HCT116 (cell line): Measurements from ENCODE around the gene KRT6C.

Experiments used
- EGR1 ChIP-seq: IDR thresholded peaks from 2 replicates; pipeline ENCODE4 v1.6.1; 2012; ENCODE audit warnings: low read depth
- EZH2 ChIP-seq: fragments of 200-600 bp; sonication (generic); IDR thresholded peaks from 2 replicates; pipeline ENCODE4 v1.6.1; 2017; ENCODE audit warnings: antibody characterized with exemption, mixed run types
- EZH2phosphoT487 ChIP-seq: fragments of 200-600 bp; IDR thresholded peaks from 2 replicates; pipeline ENCODE4 v1.6.1; 2018; ENCODE audit warnings: antibody characterized with exemption, borderline replicate concordance
- FOSL1 ChIP-seq: IDR thresholded peaks from 2 replicates; pipeline ENCODE4 v1.6.1; 2012; ENCODE audit warnings: low read depth
- POLR2A ChIP-seq: IDR thresholded peaks from 2 replicates; pipeline ENCODE4 v1.7.0; 2011; ENCODE audit warnings: borderline replicate concordance; ENCODE audit not compliant: insufficient read depth, insufficient read length; ENCODE audit errors: extremely low read depth
- POLR2AphosphoS5 ChIP-seq: IDR thresholded peaks from 2 replicates; pipeline ENCODE4 v1.6.1; 2011; ENCODE audit warnings: mild to moderate bottlenecking, low read depth, low read length, moderate library complexity
- RAD21 ChIP-seq: IDR thresholded peaks from 2 replicates; pipeline ENCODE4 v1.6.1; 2012; ENCODE audit warnings: low read depth, mild to moderate bottlenecking
- YY1 ChIP-seq: IDR thresholded peaks from 2 replicates; pipeline ENCODE4 v1.6.1; 2011; ENCODE audit warnings: low read length, low read depth, moderate library complexity, mild to moderate bottlenecking; ENCODE audit not compliant: insufficient replicate concordance; ENCODE audit errors: extremely low read depth
- TF ChIP-seq, protein P1 (sequence below), 3 experiments: fragments of 200-600 bp in 1 of 3; sonication (generic) in 1 of 3; IDR thresholded peaks in 2 of 3; conservative IDR thresholded peaks in 1 of 3; 2 replicates each; pipeline ENCODE4 v1.5.1; 2012 to 2017; ENCODE audit warnings: low read depth in 2 of 3, low read length in 2 of 3, antibody characterized with exemption in 1 of 3, borderline replicate concordance in 1 of 3, control low read depth in 1 of 3, mild to moderate bottlenecking in 1 of 3, mixed read lengths in 1 of 3, mixed run types in 1 of 3, moderate library complexity in 1 of 3; ENCODE audit not compliant: insufficient read depth in 1 of 3
- TF ChIP-seq, protein P2 (sequence below): IDR thresholded peaks from 2 replicates; pipeline ENCODE4 v1.6.1; 2012

DNA sequence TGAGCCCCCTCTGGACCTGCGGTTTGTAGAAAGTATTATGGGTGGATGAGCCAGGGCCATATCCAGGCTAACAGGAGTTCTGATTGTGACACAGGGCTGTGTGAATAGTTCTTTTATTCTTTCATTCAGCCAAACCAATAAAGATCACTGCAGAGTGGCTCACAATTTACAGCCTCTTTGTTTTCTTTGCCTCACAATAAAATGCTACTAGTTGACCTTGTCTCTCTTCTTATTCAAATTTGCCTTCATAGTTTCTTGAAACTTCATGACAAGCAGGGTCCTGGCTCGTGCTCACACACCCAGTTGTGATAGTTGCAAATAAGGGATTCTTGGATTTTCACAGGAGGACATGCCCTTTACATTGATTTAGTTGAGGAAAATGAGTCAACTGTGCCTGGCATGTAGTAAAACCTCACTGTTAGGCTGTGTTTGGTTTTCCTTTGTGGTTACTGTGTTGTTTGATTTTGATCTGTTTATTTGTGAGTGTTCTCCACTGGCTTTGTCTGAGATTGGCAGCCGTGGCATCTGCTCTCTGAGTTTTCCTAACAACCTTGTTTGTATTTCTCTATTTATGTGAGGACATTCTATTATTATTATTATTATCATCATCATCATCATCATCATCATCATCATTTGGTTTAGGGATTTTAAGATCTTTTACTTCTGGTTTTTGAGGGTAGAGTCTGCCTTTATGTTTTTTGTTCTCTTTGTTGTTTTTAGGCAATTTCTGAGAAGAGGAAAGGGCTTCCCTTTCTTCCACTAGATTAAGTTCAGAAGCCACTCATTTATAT is 19.0 kb downstream of the KRT6C start:
- TF ChIP-seq RAD21: no peak
- no peak for TF ChIP-seq POLR2A
- TF ChIP-seq POLR2AphosphoS5: no peak
- TF ChIP-seq, protein P1, sequence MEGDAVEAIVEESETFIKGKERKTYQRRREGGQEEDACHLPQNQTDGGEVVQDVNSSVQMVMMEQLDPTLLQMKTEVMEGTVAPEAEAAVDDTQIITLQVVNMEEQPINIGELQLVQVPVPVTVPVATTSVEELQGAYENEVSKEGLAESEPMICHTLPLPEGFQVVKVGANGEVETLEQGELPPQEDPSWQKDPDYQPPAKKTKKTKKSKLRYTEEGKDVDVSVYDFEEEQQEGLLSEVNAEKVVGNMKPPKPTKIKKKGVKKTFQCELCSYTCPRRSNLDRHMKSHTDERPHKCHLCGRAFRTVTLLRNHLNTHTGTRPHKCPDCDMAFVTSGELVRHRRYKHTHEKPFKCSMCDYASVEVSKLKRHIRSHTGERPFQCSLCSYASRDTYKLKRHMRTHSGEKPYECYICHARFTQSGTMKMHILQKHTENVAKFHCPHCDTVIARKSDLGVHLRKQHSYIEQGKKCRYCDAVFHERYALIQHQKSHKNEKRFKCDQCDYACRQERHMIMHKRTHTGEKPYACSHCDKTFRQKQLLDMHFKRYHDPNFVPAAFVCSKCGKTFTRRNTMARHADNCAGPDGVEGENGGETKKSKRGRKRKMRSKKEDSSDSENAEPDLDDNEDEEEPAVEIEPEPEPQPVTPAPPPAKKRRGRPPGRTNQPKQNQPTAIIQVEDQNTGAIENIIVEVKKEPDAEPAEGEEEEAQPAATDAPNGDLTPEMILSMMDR (IDR thresholded peaks at IDR 0.05 in 2 of 3, conservative IDR thresholded peaks at IDR 0.05 in 1 of 3; ENCODE audit: borderline replicate concordance in 1 of 3, insufficient read depth in 1 of 3, low read depth in 2 of 3, low read length in 2 of 3): no peak
- TF ChIP-seq, protein P2, sequence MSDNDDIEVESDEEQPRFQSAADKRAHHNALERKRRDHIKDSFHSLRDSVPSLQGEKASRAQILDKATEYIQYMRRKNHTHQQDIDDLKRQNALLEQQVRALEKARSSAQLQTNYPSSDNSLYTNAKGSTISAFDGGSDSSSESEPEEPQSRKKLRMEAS: no peak
- no peak for TF ChIP-seq FOSL1
- TF ChIP-seq EZH2phosphoT487: no peak
- no peak for TF ChIP-seq EZH2
- TF ChIP-seq EGR1: no peak
- TF ChIP-seq YY1: no peak
